Dedifferentiated amniotic fluid mesenchymal stem cell (primary cell): ENCODE measurements around the gene IRX6.

Experiments used
- DNase-seq: peaks from one replicate; pipeline ENCODE4 v3.0.0-alpha.2; 2016; ENCODE audit errors: extremely low spot score

Gene IRX6

DNA sequence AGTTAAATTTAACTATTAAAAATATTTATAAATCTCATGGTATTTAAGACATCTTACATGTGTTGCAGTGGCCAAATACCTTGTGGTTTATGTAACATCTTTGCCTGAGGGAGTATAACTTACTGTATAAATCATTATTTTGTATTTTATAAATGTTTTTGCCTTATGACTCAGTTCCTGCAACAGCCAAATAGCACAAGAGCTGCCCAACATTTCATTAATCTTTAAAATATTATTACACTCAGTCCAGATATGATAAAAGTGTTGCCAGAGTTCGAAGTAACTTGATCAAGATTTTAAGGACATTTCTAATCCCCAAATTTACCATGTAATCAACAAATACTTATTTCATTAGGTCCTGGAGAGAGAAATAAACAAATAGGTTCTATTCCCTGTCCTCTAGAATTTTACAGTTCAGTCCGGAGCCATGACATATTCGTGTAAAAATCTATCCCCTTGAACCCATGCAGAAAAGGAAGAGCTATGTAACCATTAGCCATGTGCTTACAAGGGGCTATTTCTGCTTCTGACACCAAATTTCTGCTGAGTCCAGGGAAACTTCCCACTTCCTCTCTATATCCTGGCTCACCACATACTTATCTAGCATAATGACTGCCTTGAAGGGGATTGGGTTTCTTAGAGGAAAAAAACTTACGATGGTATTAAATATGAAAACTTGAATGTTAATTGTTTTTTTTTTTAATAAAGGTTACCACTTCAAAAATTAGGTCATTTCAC, 44.0 kb downstream of the IRX6 start:
- DNase-seq, result peak; percentile 30

DNA sequence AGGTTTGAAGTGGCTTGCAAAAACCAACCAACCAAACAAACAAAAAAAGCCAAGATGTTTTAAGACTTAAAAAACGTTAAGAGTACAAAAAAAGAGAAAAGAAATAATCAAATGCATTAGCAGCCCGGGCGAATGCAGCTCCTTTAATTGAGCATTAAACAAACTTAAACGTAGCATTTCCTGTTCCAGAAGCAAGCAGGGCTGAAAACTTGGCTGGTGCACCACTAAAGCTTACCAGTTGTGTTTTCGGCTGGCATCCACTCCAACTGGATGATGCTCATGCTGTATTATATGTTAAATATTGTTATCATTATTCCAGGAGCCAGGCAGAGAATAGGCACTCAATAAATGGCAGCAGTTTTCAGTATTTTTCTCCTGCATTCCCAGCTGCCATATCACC, 45.1 kb downstream of the IRX6 start:
- DNase-seq, result no peak

- DNase-seq, result peak; percentile 41
Observed at GRCh38 chr16:55370762-55371482, 46.9 kb downstream of the IRX6 start.

DNA sequence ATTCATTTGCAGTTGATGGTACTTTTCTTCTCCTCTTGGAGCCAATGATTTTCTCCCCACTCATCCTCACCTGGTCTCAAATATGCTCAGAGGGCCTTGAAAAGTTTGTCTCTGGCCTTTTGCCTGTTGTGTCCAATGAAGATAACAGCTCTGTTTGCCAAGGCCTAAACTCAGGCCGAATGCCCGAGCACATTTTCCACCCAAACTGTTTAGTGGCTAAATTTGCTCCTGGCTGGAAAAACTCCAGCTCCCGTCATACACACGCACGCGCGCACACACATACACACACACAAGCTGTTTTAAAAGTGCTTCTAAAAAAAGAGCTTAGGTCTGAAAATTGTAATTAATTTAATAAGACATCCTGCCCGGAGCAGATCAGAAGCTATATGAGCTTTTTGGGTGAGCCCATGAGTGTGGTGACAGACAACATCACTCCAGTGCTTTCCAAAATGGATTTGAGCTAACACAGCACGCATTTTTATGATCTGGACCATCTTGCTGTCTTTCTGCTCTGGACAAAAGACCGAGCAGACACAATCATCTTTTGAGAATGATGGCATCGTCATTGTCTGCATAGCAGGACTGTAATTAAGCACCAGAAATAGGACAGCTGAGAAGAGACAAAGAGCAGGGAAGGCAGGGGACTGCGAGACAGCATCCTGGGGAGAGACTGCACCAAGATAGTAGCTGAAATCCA, 48.9 kb downstream of the IRX6 start:
- no peak for DNase-seq

DNA sequence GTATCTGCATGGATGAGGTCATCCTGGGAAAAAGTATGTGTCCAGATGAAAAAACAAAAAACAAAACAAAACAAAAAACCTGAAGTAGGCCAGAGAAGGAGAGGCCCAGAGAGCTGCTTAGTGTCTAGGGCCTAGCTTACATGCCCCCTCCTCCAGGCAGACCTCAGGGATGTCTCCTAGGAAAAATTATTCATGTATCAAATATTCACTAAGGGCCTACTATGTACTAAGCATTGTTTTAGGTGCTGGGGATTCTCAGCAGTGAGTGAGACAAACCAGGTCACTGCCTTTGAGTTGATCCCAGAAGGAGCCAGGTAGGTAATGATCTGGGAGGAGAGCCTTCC, 49.5 kb downstream of the IRX6 start:
- no peak for DNase-seq

- DNase-seq, result no peak
Observed at GRCh38 chr16:55376045-55376444, 52.0 kb downstream of the IRX6 start.

DNA sequence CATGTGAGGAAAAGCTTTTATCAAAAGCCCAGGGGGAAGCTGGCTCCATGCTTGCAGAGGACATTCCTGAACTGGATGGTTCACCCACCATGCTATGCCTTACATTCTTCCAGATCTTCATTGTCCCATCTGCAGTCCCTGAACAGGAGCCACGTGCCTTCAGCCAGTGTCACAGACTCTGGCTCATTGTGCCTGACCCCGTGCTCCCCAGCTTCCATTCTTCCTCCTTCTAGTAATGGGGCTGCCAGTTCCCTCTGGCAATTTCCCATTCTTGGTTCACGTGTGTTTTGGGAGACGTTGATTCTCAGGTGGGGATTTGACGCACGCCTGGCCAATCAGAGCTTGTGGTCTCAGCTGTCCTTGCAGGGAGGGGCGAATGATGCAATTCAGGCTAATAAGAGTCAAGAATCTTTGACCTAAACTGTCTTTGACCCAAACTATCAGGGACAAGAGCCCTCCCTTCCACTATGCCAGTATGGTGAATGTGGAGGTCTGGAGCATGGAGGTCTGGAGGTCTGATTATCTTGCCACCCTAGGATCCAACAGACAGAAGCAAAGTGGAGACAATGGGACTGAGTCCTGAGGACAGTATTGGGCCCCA, 52.7 kb downstream of the IRX6 start:
- DNase-seq, result no peak

DNA sequence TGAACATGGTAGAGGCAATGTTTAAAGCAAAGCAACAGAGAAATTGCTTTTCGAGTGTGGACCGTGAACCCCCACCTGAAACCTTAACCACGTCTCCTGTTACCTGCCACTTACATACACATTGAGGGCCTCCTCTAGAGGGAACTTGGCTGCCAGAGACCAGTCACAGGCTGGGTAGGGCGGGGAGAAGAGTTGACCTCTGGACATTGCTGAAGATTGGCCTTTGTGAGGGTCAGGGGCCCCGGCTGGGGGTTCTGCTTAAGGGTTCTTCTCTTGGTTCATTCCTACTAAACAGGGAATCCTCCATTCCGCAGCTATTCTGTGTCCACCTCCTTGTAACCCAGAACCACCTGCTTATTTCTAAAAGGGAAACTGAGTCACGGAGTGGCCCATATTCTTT, 53.8 kb downstream of the IRX6 start:
- no peak for DNase-seq

DNA sequence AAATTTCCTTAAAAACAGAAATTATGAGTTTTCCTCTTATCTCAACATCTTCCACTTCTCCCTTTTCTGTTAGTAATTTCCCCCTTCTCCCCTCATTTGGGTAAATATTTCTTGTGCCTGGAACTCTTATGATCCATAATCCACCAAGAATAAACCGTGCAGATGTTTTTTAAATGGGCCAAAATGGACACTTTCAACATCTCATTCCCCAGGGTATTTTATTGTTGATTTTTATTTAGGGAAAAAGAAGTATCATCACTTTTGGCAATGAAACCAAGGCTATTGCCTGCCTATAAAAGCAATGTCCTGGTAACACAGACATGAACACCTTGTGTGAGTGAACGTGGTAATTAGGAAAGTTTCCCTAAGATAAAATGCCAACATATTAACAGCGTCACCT, 54.6 kb downstream of the IRX6 start:
- no peak for DNase-seq

DNA sequence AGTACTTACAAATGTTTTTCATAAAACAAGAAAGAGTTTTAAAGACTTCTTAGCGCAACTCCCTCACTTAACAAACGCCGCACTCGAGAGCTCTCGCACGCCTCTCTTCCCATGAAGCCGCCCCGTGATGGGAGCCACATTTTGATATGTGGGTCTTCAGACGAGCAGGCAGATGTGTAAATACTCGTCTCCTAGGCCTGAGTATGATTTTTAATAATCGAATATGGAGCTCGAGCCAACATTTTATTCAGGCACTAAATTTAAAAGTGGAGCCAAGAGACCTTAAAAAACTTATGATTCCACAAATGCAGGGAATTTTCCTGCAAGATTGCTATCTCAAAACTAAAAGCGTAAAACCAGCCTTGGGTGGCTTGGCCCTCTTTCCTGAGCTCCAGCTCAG, 55.4 kb downstream of the IRX6 start:
- DNase-seq, result no peak

GRCh38 chr16:55379876-55380390, 55.9 kb downstream of the IRX6 start:
- DNase-seq, result no peak
